GM23338 (cell line): Measurements from ENCODE around the gene ACCSL. TPM values are rescaled to one million over a fixed set of nuclear protein-coding genes. Genes with fewer than 3 reads are reported as not detected.

Experiments
- ATAC-seq: fragments of 200-7000 bp; cut with Tn5 transposase; 3 replicates; pipeline ENCODE4 v1.9.1; 2020
- DNase-seq: peaks from one replicate; pipeline ENCODE4 v3.0.0-alpha.2; 2015; ENCODE audit warnings: low spot score
- H2AFZ ChIP-seq: fragments of 200-600 bp; sonication (generic); 2 replicates; pipeline ENCODE4 v1.8.0; 2016; ENCODE audit warnings: antibody characterized with exemption, mild to moderate bottlenecking, moderate library complexity
- H3F3A ChIP-seq: fragments of 200-600 bp; sonication (generic); replicated peaks from 2 replicates; pipeline ENCODE4 v1.8.0; 2017; ENCODE audit warnings: antibody characterized with exemption, mixed run types, low read depth
- H3K27ac ChIP-seq: fragments of 200-600 bp; sonication (generic); 2 replicates; pipeline ENCODE4 v1.6.1; 2016; ENCODE audit warnings: low read depth
- H3K27me3 ChIP-seq: fragments of 200-600 bp; sonication (generic); 2 replicates; pipeline ENCODE4 v1.8.0; 2016; ENCODE audit warnings: mild to moderate bottlenecking, mixed run types, moderate library complexity; ENCODE audit not compliant: insufficient read depth
- H3K36me3 ChIP-seq: fragments of 200-600 bp; sonication (generic); 2 replicates; pipeline ENCODE4 v1.8.0; 2016; ENCODE audit warnings: mild to moderate bottlenecking; ENCODE audit not compliant: insufficient read depth
- H3K4me1 ChIP-seq: fragments of 200-600 bp; sonication (generic); 2 replicates; pipeline ENCODE4 v1.8.0; 2016; ENCODE audit warnings: mild to moderate bottlenecking, moderate library complexity; ENCODE audit not compliant: insufficient read depth
- H3K4me2 ChIP-seq: fragments of 200-600 bp; sonication (generic); 2 replicates; pipeline ENCODE4 v1.7.1; 2017; ENCODE audit warnings: mixed run types
- H3K4me3 ChIP-seq: fragments of 200-600 bp; sonication (generic); 2 replicates; pipeline ENCODE4 v1.6.1; 2016; ENCODE audit warnings: mixed run types
- H3K79me2 ChIP-seq: fragments of 200-600 bp; sonication (generic); replicated peaks from 2 replicates; pipeline ENCODE4 v1.8.0; 2017; ENCODE audit warnings: mild to moderate bottlenecking; ENCODE audit not compliant: insufficient read depth
- H3K9me2 ChIP-seq: fragments of 200-600 bp; sonication (generic); 2 replicates; pipeline ENCODE4 v1.8.0; 2017; ENCODE audit not compliant: insufficient read depth
- H4K20me1 ChIP-seq: fragments of 200-600 bp; sonication (generic); replicated peaks from 2 replicates; pipeline ENCODE4 v1.8.0; 2017; ENCODE audit warnings: mild to moderate bottlenecking; ENCODE audit not compliant: insufficient read depth
- H3K27ac Mint-ChIP-seq: 2 replicates; pipeline ENCODE4 v1.8.0; 2020; ENCODE audit warnings: inconsistent platforms, mild to moderate bottlenecking, moderate library complexity, mixed read lengths
- H3K27me3 Mint-ChIP-seq: 3 replicates; pipeline ENCODE4 v1.8.0; 2022; ENCODE audit warnings: low read depth, mild to moderate bottlenecking, moderate library complexity, mixed read lengths, inconsistent platforms; ENCODE audit not compliant: insufficient read depth, poor library complexity
- H3K36me3 Mint-ChIP-seq: 3 replicates; pipeline ENCODE4 v1.8.0; 2021; ENCODE audit warnings: low read depth, mild to moderate bottlenecking, inconsistent platforms, moderate library complexity, mixed read lengths
- H3K4me1 Mint-ChIP-seq: 3 replicates; pipeline ENCODE4 v1.8.0; 2020; ENCODE audit warnings: mild to moderate bottlenecking, inconsistent platforms, mixed read lengths
- H3K4me3 Mint-ChIP-seq: 3 replicates; pipeline ENCODE4 v1.8.0; 2021; ENCODE audit warnings: moderate library complexity, mild to moderate bottlenecking, inconsistent platforms, mixed read lengths
- H3K9me3 Mint-ChIP-seq: 3 replicates; pipeline ENCODE4 v1.8.0; 2020; ENCODE audit warnings: moderate library complexity, mild to moderate bottlenecking, inconsistent platforms, mixed read lengths
- CREB1 ChIP-seq: fragments of 250-450 bp; sonication (Bioruptor Pico); IDR thresholded peaks from 2 replicates; pipeline ENCODE4 v1.5.0; 2020; ENCODE audit warnings: low read depth, mild to moderate bottlenecking, moderate library complexity
- EZH2 ChIP-seq: fragments of 200-600 bp; sonication (generic); IDR thresholded peaks from one replicate; pipeline ENCODE4 v1.8.0; 2017; ENCODE audit warnings: antibody characterized with exemption, mild to moderate bottlenecking, low read depth; ENCODE audit not compliant: unreplicated experiment
- EZH2phosphoT487 ChIP-seq: fragments of 200-600 bp; sonication (generic); IDR thresholded peaks from one replicate; pipeline ENCODE4 v1.8.1; 2018; ENCODE audit warnings: antibody characterized with exemption; ENCODE audit not compliant: unreplicated experiment
- JUNB ChIP-seq: IDR thresholded peaks from one replicate; pipeline ENCODE4 v1.6.1; 2016; ENCODE audit warnings: antibody characterized with exemption; ENCODE audit not compliant: unreplicated experiment
- NANOG ChIP-seq: IDR thresholded peaks from 2 replicates; pipeline ENCODE4 v1.6.1; 2016; ENCODE audit warnings: antibody characterized with exemption, borderline replicate concordance
- POLR2AphosphoS5 ChIP-seq: IDR thresholded peaks from 2 replicates; pipeline ENCODE4 v1.6.1; 2016; ENCODE audit warnings: antibody characterized with exemption, low read depth
- STAT1 ChIP-seq: IDR thresholded peaks from one replicate; pipeline ENCODE4 v1.6.1; 2016; ENCODE audit warnings: antibody characterized with exemption; ENCODE audit not compliant: unreplicated experiment
- ZNF114 ChIP-seq: fragments of 250-450 bp; sonication (Bioruptor Pico); IDR thresholded peaks from 2 replicates; pipeline ENCODE4 v1.5.0; 2020; ENCODE audit warnings: mild to moderate bottlenecking, moderate library complexity
- ZNF331 ChIP-seq: fragments of 250-450 bp; sonication (Bioruptor Pico); IDR thresholded peaks from 2 replicates; pipeline ENCODE4 v1.5.0; 2020; ENCODE audit warnings: low read depth, mild to moderate bottlenecking, moderate library complexity
- polyA plus RNA-seq: library from polyadenylated mRNA; unstranded; fragments of >200 nt; fragmentation: Nextera tagmentation; extraction: Ambion mirVana; gene quantifications from 2 replicates; pipeline ENCODE4 v1.2.1, GENCODE V29; 2016
- total RNA-seq: library from RNA; depleted of rRNA; stranded (reverse); fragments of >200 nt; shearing (Covaris generic); gene quantifications from 2 replicates; pipeline ENCODE4 v1.2.3, GENCODE V29; 2014
- TF ChIP-seq, protein P1 (sequence below): IDR thresholded peaks from 2 replicates; pipeline ENCODE4 v1.6.1; 2016; ENCODE audit warnings: antibody characterized with exemption
- TF ChIP-seq, protein P2 (sequence below): fragments of 250-450 bp; sonication (Bioruptor Pico); IDR thresholded peaks from 2 replicates; pipeline ENCODE4 v1.5.0; 2020; ENCODE audit warnings: mild to moderate bottlenecking, moderate library complexity
- TF ChIP-seq, protein P3 (sequence below), 2 experiments: fragments of 200-600 bp in 1 of 2; sonication (generic) in 1 of 2; conservative IDR thresholded peaks; 2 replicates each; pipeline versions ENCODE4 v1.5.1 to v1.6.1; 2016 to 2017; ENCODE audit warnings: antibody characterized with exemption in 2 of 2, low read depth in 2 of 2, mild to moderate bottlenecking in 2 of 2, moderate library complexity in 1 of 2
- TF ChIP-seq, protein P4 (sequence below): IDR thresholded peaks from one replicate; pipeline ENCODE4 v1.6.1; 2018; ENCODE audit warnings: antibody characterized with exemption; ENCODE audit not compliant: unreplicated experiment

The ACCSL gene
- total and polyA plus RNA-seq, 2 experiments from 2014 or later = not detected

DNA sequence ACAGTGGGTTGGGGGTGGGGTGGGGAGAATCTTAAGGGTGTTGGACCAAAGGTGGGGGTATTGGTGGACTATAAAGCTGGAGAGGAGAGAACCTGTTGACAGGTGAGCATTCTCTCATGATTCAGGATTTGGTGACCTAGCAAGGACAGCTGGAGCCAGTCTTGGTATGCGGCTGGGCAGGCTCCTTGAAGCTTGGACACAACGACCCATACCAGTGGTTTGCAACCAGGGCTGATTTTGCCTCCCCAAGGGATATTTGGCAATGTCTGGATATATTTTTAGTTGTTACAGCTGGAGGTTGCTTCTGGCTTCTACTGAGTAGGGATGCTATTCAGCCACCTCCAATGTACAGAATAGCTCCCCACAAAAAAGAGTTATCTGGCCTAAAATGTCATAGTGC lies 53.3 kb downstream of the ACCSL start:
- Mint-ChIP-seq H3K27ac (no peak overlapping the region), H3K4me3 (no peak overlapping the region), H3K36me3 (no peaks in the 10 kb centered on the region), H3K4me1 (peaks cover 14% of the 10 kb centered on the region), H3K27me3 (peaks cover 6% of the 10 kb centered on the region), H3K9me3 (no peaks in the 10 kb centered on the region)
- Histone ChIP-seq H3K79me2 (peaks cover 58% of the 10 kb centered on the region), H3F3A (no peaks in the 10 kb centered on the region), H3K27me3 (no peaks in the 10 kb centered on the region), H3K27ac (no peak overlapping the region), H3K9me2 (no peaks in the 10 kb centered on the region; the same call in 1 of the 2 replicates), H3K4me2 (no peak overlapping the region), H4K20me1 (peaks cover 14% of the 10 kb centered on the region), H2AFZ (no peak overlapping the region), H3K4me3 (no peak overlapping the region), H3K36me3 (no peaks in the 10 kb centered on the region), H3K4me1 (peaks cover 12% of the 10 kb centered on the region; the same call in 1 of the 2 replicates)
- TF ChIP-seq CREB1 (no peak), ZNF114 (no peak), ZNF331 (no peak), EZH2 (no peak), POLR2AphosphoS5 (no peak), NANOG (no peak), JUNB (no peak), STAT1 (no peak), EZH2phosphoT487 (no peak)
- TF ChIP-seq, protein P1, sequence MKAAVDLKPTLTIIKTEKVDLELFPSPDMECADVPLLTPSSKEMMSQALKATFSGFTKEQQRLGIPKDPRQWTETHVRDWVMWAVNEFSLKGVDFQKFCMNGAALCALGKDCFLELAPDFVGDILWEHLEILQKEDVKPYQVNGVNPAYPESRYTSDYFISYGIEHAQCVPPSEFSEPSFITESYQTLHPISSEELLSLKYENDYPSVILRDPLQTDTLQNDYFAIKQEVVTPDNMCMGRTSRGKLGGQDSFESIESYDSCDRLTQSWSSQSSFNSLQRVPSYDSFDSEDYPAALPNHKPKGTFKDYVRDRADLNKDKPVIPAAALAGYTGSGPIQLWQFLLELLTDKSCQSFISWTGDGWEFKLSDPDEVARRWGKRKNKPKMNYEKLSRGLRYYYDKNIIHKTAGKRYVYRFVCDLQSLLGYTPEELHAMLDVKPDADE = no peak
- TF ChIP-seq, protein P2, sequence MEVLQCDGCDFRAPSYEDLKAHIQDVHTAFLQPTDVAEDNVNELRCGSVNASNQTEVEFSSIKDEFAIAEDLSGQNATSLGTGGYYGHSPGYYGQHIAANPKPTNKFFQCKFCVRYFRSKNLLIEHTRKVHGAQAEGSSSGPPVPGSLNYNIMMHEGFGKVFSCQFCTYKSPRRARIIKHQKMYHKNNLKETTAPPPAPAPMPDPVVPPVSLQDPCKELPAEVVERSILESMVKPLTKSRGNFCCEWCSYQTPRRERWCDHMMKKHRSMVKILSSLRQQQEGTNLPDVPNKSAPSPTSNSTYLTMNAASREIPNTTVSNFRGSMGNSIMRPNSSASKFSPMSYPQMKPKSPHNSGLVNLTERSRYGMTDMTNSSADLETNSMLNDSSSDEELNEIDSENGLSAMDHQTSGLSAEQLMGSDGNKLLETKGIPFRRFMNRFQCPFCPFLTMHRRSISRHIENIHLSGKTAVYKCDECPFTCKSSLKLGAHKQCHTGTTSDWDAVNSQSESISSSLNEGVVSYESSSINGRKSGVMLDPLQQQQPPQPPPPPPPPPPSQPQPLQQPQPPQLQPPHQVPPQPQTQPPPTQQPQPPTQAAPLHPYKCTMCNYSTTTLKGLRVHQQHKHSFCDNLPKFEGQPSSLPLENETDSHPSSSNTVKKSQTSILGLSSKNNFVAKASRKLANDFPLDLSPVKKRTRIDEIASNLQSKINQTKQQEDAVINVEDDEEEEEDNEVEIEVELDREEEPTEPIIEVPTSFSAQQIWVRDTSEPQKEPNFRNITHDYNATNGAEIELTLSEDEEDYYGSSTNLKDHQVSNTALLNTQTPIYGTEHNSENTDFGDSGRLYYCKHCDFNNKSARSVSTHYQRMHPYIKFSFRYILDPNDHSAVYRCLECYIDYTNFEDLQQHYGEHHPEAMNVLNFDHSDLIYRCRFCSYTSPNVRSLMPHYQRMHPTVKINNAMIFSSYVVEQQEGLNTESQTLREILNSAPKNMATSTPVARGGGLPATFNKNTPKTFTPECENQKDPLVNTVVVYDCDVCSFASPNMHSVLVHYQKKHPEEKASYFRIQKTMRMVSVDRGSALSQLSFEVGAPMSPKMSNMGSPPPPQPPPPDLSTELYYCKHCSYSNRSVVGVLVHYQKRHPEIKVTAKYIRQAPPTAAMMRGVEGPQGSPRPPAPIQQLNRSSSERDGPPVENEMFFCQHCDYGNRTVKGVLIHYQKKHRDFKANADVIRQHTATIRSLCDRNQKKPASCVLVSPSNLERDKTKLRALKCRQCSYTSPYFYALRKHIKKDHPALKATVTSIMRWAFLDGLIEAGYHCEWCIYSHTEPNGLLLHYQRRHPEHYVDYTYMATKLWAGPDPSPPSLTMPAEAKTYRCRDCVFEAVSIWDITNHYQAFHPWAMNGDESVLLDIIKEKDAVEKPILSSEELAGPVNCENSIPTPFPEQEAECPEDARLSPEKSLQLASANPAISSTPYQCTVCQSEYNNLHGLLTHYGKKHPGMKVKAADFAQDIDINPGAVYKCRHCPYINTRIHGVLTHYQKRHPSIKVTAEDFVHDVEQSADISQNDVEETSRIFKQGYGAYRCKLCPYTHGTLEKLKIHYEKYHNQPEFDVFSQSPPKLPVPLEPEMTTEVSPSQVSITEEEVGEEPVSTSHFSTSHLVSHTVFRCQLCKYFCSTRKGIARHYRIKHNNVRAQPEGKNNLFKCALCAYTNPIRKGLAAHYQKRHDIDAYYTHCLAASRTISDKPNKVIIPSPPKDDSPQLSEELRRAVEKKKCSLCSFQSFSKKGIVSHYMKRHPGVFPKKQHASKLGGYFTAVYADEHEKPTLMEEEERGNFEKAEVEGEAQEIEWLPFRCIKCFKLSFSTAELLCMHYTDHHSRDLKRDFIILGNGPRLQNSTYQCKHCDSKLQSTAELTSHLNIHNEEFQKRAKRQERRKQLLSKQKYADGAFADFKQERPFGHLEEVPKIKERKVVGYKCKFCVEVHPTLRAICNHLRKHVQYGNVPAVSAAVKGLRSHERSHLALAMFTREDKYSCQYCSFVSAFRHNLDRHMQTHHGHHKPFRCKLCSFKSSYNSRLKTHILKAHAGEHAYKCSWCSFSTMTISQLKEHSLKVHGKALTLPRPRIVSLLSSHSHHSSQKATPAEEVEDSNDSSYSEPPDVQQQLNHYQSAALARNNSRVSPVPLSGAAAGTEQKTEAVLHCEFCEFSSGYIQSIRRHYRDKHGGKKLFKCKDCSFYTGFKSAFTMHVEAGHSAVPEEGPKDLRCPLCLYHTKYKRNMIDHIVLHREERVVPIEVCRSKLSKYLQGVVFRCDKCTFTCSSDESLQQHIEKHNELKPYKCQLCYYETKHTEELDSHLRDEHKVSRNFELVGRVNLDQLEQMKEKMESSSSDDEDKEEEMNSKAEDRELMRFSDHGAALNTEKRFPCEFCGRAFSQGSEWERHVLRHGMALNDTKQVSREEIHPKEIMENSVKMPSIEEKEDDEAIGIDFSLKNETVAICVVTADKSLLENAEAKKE (CRISPR knock-in tag) = no peak
- TF ChIP-seq, protein P3, sequence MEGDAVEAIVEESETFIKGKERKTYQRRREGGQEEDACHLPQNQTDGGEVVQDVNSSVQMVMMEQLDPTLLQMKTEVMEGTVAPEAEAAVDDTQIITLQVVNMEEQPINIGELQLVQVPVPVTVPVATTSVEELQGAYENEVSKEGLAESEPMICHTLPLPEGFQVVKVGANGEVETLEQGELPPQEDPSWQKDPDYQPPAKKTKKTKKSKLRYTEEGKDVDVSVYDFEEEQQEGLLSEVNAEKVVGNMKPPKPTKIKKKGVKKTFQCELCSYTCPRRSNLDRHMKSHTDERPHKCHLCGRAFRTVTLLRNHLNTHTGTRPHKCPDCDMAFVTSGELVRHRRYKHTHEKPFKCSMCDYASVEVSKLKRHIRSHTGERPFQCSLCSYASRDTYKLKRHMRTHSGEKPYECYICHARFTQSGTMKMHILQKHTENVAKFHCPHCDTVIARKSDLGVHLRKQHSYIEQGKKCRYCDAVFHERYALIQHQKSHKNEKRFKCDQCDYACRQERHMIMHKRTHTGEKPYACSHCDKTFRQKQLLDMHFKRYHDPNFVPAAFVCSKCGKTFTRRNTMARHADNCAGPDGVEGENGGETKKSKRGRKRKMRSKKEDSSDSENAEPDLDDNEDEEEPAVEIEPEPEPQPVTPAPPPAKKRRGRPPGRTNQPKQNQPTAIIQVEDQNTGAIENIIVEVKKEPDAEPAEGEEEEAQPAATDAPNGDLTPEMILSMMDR (conservative IDR thresholded peaks at IDR 0.05; ENCODE audit: low read depth in 2 of 2) = no peak
- TF ChIP-seq, protein P4, sequence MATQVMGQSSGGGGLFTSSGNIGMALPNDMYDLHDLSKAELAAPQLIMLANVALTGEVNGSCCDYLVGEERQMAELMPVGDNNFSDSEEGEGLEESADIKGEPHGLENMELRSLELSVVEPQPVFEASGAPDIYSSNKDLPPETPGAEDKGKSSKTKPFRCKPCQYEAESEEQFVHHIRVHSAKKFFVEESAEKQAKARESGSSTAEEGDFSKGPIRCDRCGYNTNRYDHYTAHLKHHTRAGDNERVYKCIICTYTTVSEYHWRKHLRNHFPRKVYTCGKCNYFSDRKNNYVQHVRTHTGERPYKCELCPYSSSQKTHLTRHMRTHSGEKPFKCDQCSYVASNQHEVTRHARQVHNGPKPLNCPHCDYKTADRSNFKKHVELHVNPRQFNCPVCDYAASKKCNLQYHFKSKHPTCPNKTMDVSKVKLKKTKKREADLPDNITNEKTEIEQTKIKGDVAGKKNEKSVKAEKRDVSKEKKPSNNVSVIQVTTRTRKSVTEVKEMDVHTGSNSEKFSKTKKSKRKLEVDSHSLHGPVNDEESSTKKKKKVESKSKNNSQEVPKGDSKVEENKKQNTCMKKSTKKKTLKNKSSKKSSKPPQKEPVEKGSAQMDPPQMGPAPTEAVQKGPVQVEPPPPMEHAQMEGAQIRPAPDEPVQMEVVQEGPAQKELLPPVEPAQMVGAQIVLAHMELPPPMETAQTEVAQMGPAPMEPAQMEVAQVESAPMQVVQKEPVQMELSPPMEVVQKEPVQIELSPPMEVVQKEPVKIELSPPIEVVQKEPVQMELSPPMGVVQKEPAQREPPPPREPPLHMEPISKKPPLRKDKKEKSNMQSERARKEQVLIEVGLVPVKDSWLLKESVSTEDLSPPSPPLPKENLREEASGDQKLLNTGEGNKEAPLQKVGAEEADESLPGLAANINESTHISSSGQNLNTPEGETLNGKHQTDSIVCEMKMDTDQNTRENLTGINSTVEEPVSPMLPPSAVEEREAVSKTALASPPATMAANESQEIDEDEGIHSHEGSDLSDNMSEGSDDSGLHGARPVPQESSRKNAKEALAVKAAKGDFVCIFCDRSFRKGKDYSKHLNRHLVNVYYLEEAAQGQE = no peak
- DNase-seq = no peak
- no peak for ATAC-seq
